ENCODE data around the gene ZNF10.

Gene ZNF10

DNA sequence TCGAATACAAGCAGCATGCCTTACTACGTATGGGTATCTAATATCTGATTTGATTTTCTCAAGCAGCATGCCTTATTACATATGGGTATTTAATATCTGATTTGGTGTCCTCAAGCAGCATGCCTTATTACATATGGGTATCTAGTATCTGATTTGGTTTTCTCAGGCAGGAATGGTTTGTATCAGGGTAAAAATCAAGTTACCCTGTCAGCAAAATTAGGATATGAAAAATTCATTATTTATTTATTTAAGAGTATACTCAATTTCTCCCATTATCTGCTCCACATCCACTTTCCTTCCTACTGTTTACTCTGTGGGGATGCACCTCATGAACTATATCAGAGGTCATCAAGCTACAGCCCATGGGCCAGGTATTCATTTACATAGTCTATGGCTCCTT is 22.3 kb upstream of the ZNF10 start:
- TF ChIP-seq, protein P1, sequence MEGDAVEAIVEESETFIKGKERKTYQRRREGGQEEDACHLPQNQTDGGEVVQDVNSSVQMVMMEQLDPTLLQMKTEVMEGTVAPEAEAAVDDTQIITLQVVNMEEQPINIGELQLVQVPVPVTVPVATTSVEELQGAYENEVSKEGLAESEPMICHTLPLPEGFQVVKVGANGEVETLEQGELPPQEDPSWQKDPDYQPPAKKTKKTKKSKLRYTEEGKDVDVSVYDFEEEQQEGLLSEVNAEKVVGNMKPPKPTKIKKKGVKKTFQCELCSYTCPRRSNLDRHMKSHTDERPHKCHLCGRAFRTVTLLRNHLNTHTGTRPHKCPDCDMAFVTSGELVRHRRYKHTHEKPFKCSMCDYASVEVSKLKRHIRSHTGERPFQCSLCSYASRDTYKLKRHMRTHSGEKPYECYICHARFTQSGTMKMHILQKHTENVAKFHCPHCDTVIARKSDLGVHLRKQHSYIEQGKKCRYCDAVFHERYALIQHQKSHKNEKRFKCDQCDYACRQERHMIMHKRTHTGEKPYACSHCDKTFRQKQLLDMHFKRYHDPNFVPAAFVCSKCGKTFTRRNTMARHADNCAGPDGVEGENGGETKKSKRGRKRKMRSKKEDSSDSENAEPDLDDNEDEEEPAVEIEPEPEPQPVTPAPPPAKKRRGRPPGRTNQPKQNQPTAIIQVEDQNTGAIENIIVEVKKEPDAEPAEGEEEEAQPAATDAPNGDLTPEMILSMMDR (IDR thresholded peaks at IDR 0.05; ENCODE audit: control insufficient read depth, insufficient read depth, low read depth, low read length, missing control alignments), result no peak
- no peak overlapping the region for H3K4me3 ChIP-seq (ENCODE audit: control insufficient read depth, low read depth, low read length)
- DNase-seq (ENCODE audit: low read depth), result no peak

DNA sequence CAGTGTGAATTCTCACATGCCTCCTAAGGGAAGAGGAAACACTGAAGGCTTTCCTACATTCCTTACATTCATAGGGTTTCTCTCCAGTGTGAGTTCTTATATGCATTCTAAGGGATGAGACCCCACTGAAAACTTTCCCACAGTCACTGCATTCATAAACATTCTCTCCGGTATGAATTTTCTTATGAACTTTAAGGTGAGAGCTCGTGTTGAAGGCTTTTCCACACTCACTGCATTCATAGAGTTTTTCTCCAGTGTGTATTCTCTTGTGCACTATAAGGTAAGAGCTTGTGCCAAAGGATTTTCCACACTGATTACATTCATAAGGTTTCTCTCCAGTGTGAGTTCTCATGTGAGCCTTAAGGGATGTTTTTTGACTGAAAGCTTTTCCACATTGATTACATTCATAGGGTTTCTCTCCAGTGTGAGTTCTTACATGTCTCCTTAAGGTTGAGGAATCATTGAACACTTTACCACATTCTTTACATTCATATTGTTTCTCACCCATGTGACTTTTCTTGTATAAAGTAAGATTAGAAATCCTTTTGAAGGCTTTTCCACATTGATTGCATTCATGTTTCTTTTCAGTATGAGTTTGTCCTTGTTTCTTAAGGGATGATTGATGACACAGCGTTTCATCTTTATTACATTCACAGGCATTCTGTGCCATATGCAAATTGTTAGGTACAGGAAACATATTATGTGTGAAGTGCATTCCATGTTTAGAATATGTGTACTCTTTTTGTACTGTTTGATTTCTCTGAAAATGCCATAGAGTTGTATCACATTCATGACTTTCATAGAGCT is 9.8 kb upstream of the ZNF10 start:
- no peak for DNase-seq (ENCODE audit: low read depth)
- no peak overlapping the region for H3K4me3 ChIP-seq (ENCODE audit: control insufficient read depth, low read depth, low read length)

DNA sequence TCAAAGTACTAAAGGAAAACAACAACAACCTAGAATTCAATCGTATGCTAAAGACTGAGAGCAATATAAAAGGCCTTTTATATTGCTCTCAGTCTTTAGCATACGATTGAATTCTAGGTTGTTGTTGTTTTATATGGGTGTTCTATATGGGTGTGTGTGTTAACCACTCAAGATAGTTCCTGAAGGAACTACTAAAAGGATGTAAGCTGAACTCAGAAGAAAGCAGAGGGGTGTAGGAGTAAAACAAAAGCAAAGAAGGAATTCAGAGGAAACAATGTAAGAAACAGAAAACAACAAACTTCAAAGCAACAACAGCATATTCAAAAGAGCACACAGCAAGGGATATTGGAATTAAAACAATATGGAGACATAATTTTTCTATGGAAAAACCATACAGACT is 5.8 kb upstream of the ZNF10 start:
- no peak overlapping the region for H3K4me3 ChIP-seq (ENCODE audit: control insufficient read depth, low read depth, low read length)
- TF ChIP-seq, protein P1 (IDR thresholded peaks at IDR 0.05; ENCODE audit: control insufficient read depth, insufficient read depth, low read depth, low read length, missing control alignments), result no peak
- DNase-seq (ENCODE audit: low read depth), result no peak

More for the DNA sequence above, 9.8 kb upstream of the ZNF10 start:
- TF ChIP-seq, protein P1 (IDR thresholded peaks at IDR 0.05; ENCODE audit: control insufficient read depth, insufficient read depth, low read depth, low read length, missing control alignments), result no peak

DNA sequence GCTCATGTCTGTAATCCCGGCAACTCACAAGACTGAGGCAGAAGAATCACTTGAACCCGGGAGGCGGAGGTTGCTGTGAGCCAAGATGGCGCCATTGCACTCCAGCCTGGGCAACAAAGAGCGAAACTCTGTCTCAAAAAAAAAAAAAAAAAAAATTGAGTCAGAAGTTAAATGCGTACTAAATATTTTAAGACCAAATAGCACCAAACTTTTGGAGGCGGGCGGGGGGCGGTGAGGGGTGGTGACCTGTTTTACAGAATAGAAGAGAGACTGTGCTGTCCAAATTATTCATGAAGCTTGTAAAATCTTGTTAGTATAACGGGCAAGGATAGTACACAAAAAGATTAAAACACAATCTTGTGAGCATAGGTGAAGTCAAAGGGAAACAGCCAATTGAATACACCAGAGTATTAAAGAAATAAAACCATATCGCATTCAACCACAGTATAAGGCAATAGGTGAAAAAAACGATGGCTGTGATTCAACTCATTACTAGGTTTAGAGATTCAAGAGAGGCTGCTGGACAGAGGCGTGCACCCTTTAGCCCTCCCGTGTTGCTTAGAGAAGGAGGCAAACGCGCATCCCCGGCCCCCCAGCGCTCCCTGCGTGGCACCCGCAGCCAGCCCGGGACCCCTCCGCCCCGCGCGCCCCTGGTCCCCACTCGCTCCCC is 924 bp upstream of the ZNF10 start:
- TF ChIP-seq, protein P1 (IDR thresholded peaks at IDR 0.05; ENCODE audit: control insufficient read depth, insufficient read depth, low read depth, low read length, missing control alignments), result no peak
- peak overlapping the region; percentile 82 for H3K4me3 ChIP-seq (ENCODE audit: control insufficient read depth, low read depth, low read length)
- DNase-seq (ENCODE audit: low read depth), result no peak

DNA sequence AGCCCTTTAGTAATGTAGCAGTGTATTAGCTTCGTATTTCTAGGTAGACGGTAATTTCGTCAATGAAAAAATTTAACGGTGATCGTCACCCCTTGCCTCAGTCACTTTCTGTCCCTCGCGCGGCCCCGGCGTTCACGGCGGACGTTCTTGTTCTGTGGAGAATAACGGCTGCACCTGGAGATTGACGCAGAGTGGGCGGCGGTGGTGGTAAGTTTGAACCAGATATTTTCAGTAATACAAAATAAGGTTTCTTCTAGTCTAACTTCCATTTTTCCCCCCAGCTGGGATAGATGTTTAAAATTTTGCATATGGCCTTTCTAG is 341 bp downstream of the ZNF10 start:
- TF ChIP-seq, protein P1 (IDR thresholded peaks at IDR 0.05; ENCODE audit: control insufficient read depth, insufficient read depth, low read depth, low read length, missing control alignments), result no peak
- no peak for DNase-seq (ENCODE audit: low read depth)
- H3K4me3 ChIP-seq (ENCODE audit: control insufficient read depth, low read depth, low read length), result peak overlapping the region; percentile 82

DNA sequence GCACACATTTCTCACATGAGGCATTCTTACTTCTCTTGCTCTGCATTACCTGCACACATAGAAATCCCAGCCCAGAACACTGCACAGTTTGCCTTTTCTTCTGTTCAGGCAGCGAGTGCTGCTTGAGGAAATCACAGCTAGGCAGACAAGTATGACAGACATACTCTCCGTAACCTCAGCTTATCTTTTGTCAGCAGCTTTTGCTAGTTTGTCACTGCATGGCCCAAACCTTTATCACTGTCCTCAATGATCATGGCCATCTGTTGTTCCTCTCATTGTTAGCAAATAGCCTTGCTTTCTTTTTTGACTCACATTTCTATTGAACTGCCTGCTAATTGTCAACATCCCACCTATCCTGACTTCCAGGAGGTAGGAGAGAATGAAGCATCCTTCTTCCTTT is 5.3 kb downstream of the ZNF10 start:
- TF ChIP-seq, protein P1 (IDR thresholded peaks at IDR 0.05; ENCODE audit: control insufficient read depth, insufficient read depth, low read depth, low read length, missing control alignments), result no peak
- H3K4me3 ChIP-seq (ENCODE audit: control insufficient read depth, low read depth, low read length), result no peak overlapping the region
- DNase-seq (ENCODE audit: low read depth), result no peak
